ENCODE results near the gene DYNLT3. TPM values are rescaled to one million over a fixed set of nuclear protein-coding genes. Genes with fewer than 3 reads are reported as not detected.

Gene DYNLT3
- polyA plus RNA-seq, 3 donors = 7.2 to 26.4 (median 15.2) TPM

GRCh38 chrX:37802028-37802427 is 45.3 kb downstream of the DYNLT3 start:
- no peak overlapping the region for H3K27ac ChIP-seq (ENCODE audit: low read depth, low read length)

- no peak overlapping the region for H3K27ac ChIP-seq (ENCODE audit: low read depth, low read length)
These were observed 46.7 kb downstream of the DYNLT3 start for GRCh38 chrX:37800717-37801116.

GRCh38 chrX:37799936-37800335 is 47.4 kb downstream of the DYNLT3 start:
- H3K27ac ChIP-seq (ENCODE audit: low read depth, low read length) = no peak overlapping the region
- WGBS, 3 donors = 62 to 92% (median 75%) methylated on average over 2 of the region's 2 CpGs

- H3K27ac ChIP-seq (ENCODE audit: low read depth, low read length) = no peak overlapping the region
These were observed 50.6 kb downstream of the DYNLT3 start for GRCh38 chrX:37796805-37797204.

GRCh38 chrX:37796310-37796709 is 51.1 kb downstream of the DYNLT3 start:
- no peak overlapping the region for H3K27ac ChIP-seq (ENCODE audit: low read depth, low read length)

Other genes starting within 250 kb of the DYNLT3 start
- 1 to 10 TPM in 1 of 3 donors, under 1 TPM in 2; 0.22 to 1.9 (median 0.62) TPM for gene XK, start 161.8 kb downstream of the DYNLT3 start, polyA plus RNA-seq
- 10 to 100 TPM in 2 of 3 donors, 1 to 10 TPM in 1; 2.8 to 19.8 (median 11.1) TPM for gene CYBB, start 67.5 kb downstream of the DYNLT3 start, polyA plus RNA-seq
- 1 to 10 TPM in 1 of 3 donors, under 1 TPM in 1, not detected in 1; 0.33 to 1.7 TPM for gene SYTL5, start 159.0 kb upstream of the DYNLT3 start, polyA plus RNA-seq